KOPT-K1 (cell line): ENCODE results near the gene MGAT4A.

Experiments
- H3K27ac ChIP-seq: fragments of 200-600 bp; sonication (generic); 2 replicates; pipeline ENCODE4 v1.5.1; 2016; ENCODE audit warnings: antibody characterized with exemption, mild to moderate bottlenecking, low read depth, low read length; ENCODE audit not compliant: poor library complexity, severe bottlenecking
- H3K36me3 ChIP-seq: fragments of 200-600 bp; sonication (generic); 2 replicates; pipeline ENCODE4 v1.5.1; 2017; ENCODE audit warnings: antibody characterized with exemption, mild to moderate bottlenecking, low read length, moderate library complexity; ENCODE audit not compliant: insufficient read depth
- H3K9me3 ChIP-seq: fragments of 200-600 bp; sonication (generic); 2 replicates; pipeline ENCODE4 v1.5.1; 2017; ENCODE audit warnings: antibody characterized with exemption, low read length, mild to moderate bottlenecking; ENCODE audit not compliant: insufficient read depth, poor library complexity, severe bottlenecking

Gene MGAT4A

GRCh38 chr2:98705333-98705617 lies 25.7 kb downstream of the MGAT4A start:
- Histone ChIP-seq H3K9me3 (no peaks in the 10 kb centered on the region), H3K36me3 (peaks cover 25% of the 10 kb centered on the region), H3K27ac (no peak overlapping the region)

GRCh38 chr2:98704499-98705332 lies 26.2 kb downstream of the MGAT4A start:
- Histone ChIP-seq H3K9me3 (no peaks in the 10 kb centered on the region), H3K36me3 (peaks cover 25% of the 10 kb centered on the region), H3K27ac (peak overlapping the region; percentile 8)

GRCh38 chr2:98703738-98704137 lies 27.2 kb downstream of the MGAT4A start:
- Histone ChIP-seq H3K9me3 (no peaks in the 10 kb centered on the region), H3K36me3 (peaks cover 32% of the 10 kb centered on the region), H3K27ac (peak overlapping the region; percentile 1)

GRCh38 chr2:98702858-98703620 lies 27.9 kb downstream of the MGAT4A start:
- peak overlapping the region; percentile 34 for H3K27ac ChIP-seq
- H3K9me3 ChIP-seq: no peaks in the 10 kb centered on the region
- H3K36me3 ChIP-seq: peaks cover 36% of the 10 kb centered on the region

- peaks cover 28% of the 10 kb centered on the region for H3K36me3 ChIP-seq
- H3K27ac ChIP-seq: peak overlapping the region; percentile 34
- H3K9me3 ChIP-seq: no peaks in the 10 kb centered on the region
These were observed 28.7 kb downstream of the MGAT4A start for GRCh38 chr2:98702127-98702802.

- Histone ChIP-seq H3K27ac (no peak overlapping the region), H3K36me3 (peaks cover 31% of the 10 kb centered on the region), H3K9me3 (no peaks in the 10 kb centered on the region)
These were observed 29.7 kb downstream of the MGAT4A start for GRCh38 chr2:98701230-98701629.

- no peaks in the 10 kb centered on the region for H3K9me3 ChIP-seq
- H3K36me3 ChIP-seq: peaks cover 24% of the 10 kb centered on the region
- no peak overlapping the region for H3K27ac ChIP-seq
These were observed 32.0 kb downstream of the MGAT4A start for GRCh38 chr2:98698896-98699295.

GRCh38 chr2:98697651-98698337 lies 33.1 kb downstream of the MGAT4A start:
- no peaks in the 10 kb centered on the region for H3K9me3 ChIP-seq
- no peak overlapping the region for H3K27ac ChIP-seq
- H3K36me3 ChIP-seq: peaks cover 24% of the 10 kb centered on the region

GRCh38 chr2:98696200-98696599 lies 34.7 kb downstream of the MGAT4A start:
- no peak overlapping the region for H3K27ac ChIP-seq
- H3K36me3 ChIP-seq: peaks cover 24% of the 10 kb centered on the region
- H3K9me3 ChIP-seq: no peaks in the 10 kb centered on the region

- H3K9me3 ChIP-seq: no peaks in the 10 kb centered on the region
- peak overlapping the region; percentile 14 for H3K27ac ChIP-seq
- peaks cover 24% of the 10 kb centered on the region for H3K36me3 ChIP-seq
These were observed 35.7 kb downstream of the MGAT4A start for GRCh38 chr2:98695255-98695654.

- Histone ChIP-seq H3K9me3 (no peaks in the 10 kb centered on the region), H3K36me3 (peaks cover 8% of the 10 kb centered on the region), H3K27ac (peak overlapping the region; percentile 51)
These were observed 37.5 kb downstream of the MGAT4A start for GRCh38 chr2:98693477-98693876.

- Histone ChIP-seq H3K27ac (no peak overlapping the region), H3K9me3 (no peaks in the 10 kb centered on the region), H3K36me3 (0 out of 2 replicates have a peak, but pooled peaks cover 7% of the 10 kb centered on the region)
These were observed 38.6 kb downstream of the MGAT4A start for GRCh38 chr2:98692090-98693054.

GRCh38 chr2:98691303-98691702 lies 39.6 kb downstream of the MGAT4A start:
- 0 out of 2 replicates have a peak, but pooled peaks cover 4% of the 10 kb centered on the region for H3K36me3 ChIP-seq
- no peaks in the 10 kb centered on the region for H3K9me3 ChIP-seq
- H3K27ac ChIP-seq: no peak overlapping the region
